A549 treated with AZD2906 at 1 μM for 4 hours (cell line): Measurements from ENCODE around the gene AGAP9. TPM values are rescaled to one million over a fixed set of nuclear protein-coding genes. Genes with fewer than 3 reads are reported as not detected.

Source experiments
- total RNA-seq: library from RNA; stranded (reverse); fragments of 200-300 nt; extraction: Qiagen RNA extraction; gene quantifications from 5 replicates; pipeline ENCODE4 v1.2.3, GENCODE V29; 2022

Gene AGAP9
- total RNA-seq = 7.5 to 9.8 TPM (median 8.8 TPM) in 5 replicates

GRCh38 chr10:47523475-47523874 lies at the start of gene AGAP9:
TSS of gene AGAP9 (minus strand) at chr10:47523638. CDS start at chr10:47523526, 112 bp downstream.

GRCh38 chr10:47491600-47491999 lies 31.8 kb downstream of the AGAP9 start, which contains the start of gene FAM25G:
TSS of gene FAM25G (minus strand) at chr10:47491700. CDS start at chr10:47491674, 26 bp downstream.

GRCh38 chr10:47483923-47484322 lies 39.5 kb downstream of the AGAP9 start, which contains the start of gene ANXA8:
TSS of gene ANXA8 (minus strand) at chr10:47484115. CDS start at chr10:47483933, 182 bp downstream.

Other genes starting within 250 kb of the AGAP9 start
- gene GDF10, start 223.4 kb downstream of the AGAP9 start, total RNA-seq = 0.03 to 0.08 TPM (median 0.05 TPM) in 5 replicates
- not detected in 5 replicates for gene GDF2, start 201.2 kb downstream of the AGAP9 start, total RNA-seq
- gene RBP3, start 175.3 kb downstream of the AGAP9 start, total RNA-seq = not detected in 5 replicates
- gene ZNF488, start 139.3 kb downstream of the AGAP9 start, total RNA-seq = 11.1 to 13.4 TPM (median 12.6 TPM) in 5 replicates
- gene ANXA8, start 39.5 kb downstream of the AGAP9 start, total RNA-seq = 29.3 to 37.5 TPM (median 34.1 TPM) in 5 replicates
- gene FAM25G, start 31.9 kb downstream of the AGAP9 start, total RNA-seq = 0.73 to 1.2 TPM (median 0.90 TPM) in 4 of 5 replicates, not detected in the other
- gene SYT15B, start 240.0 kb upstream of the AGAP9 start, total RNA-seq = 3.1 to 4.0 TPM (median 3.6 TPM) in 5 replicates